K562 (cell line): ENCODE data around the gene THAP11.

Experiments used
- SAP30 ChIP-seq: fragments of 200-600 bp; sonication (generic); IDR thresholded peaks from 2 replicates; pipeline ENCODE4 v1.6.1; 2012; ENCODE audit warnings: borderline replicate concordance, low read depth, mild to moderate bottlenecking, moderate library complexity, low read length, control low read depth, inconsistent platforms; ENCODE audit not compliant: insufficient read depth, poor library complexity, severe bottlenecking
- TF ChIP-seq, protein P1 (sequence below): fragments of 250-450 bp; sonication (Bioruptor Pico); IDR thresholded peaks from 2 replicates; pipeline ENCODE4 v1.8.0; 2021; ENCODE audit warnings: moderate library complexity, mild to moderate bottlenecking, inconsistent platforms

DNA sequence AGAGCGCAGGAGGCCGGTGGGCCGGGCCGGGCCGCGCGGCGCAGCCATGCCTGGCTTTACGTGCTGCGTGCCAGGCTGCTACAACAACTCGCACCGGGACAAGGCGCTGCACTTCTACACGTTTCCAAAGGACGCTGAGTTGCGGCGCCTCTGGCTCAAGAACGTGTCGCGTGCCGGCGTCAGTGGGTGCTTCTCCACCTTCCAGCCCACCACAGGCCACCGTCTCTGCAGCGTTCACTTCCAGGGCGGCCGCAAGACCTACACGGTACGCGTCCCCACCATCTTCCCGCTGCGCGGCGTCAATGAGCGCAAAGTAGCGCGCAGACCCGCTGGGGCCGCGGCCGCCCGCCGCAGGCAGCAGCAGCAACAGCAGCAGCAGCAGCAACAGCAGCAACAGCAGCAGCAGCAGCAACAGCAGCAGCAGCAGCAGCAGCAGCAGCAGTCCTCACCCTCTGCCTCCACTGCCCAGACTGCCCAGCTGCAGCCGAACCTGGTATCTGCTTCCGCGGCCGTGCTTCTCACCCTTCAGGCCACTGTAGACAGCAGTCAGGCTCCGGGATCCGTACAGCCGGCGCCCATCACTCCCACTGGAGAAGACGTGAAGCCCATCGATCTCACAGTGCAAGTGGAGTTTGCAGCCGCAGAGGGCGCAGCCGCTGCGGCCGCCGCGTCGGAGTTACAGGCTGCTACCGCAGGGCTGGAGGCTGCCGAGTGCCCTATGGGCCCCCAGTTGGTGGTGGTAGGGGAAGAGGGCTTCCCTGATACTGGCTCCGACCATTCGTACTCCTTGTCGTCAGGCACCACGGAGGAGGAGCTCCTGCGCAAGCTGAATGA is 606 bp downstream of the THAP11 start:
- TF ChIP-seq, protein P1, sequence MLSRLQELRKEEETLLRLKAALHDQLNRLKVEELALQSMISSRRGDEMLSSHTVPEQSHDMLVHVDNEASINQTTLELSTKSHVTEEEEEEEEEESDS (CRISPR knock-in tag), result no peak
- no peak for TF ChIP-seq SAP30
